KMS-11 (cell line): ENCODE data around the gene RHOXF2B.
"Not testable (repeated sequence)": the region's sequence is repeated elsewhere in the genome, so short reads cannot be mapped to it uniquely, and the experiment has no call there.

Experiments
- H2AFZ ChIP-seq: fragments of 200-600 bp; sonication (generic); 2 replicates; pipeline ENCODE4 v1.6.1; 2016; ENCODE audit warnings: antibody characterized with exemption, mixed run types, low read depth
- H3K27ac ChIP-seq: fragments of 200-600 bp; sonication (generic); 2 replicates; pipeline ENCODE4 v1.6.1; 2016; ENCODE audit warnings: mild to moderate bottlenecking, mixed run types
- H3K27me3 ChIP-seq: fragments of 200-600 bp; sonication (generic); 2 replicates; pipeline ENCODE4 v1.6.1; 2017; ENCODE audit warnings: mild to moderate bottlenecking, low read depth, mixed run types, moderate library complexity; ENCODE audit not compliant: insufficient read depth
- H3K36me3 ChIP-seq: fragments of 200-600 bp; sonication (generic); 2 replicates; pipeline ENCODE4 v1.6.1; 2017; ENCODE audit warnings: mild to moderate bottlenecking, mixed run types; ENCODE audit not compliant: insufficient read depth
- H3K4me1 ChIP-seq: fragments of 200-600 bp; sonication (generic); 2 replicates; pipeline ENCODE4 v1.6.1; 2016; ENCODE audit warnings: mild to moderate bottlenecking, low read depth, mixed run types; ENCODE audit not compliant: poor library complexity, severe bottlenecking
- H3K4me2 ChIP-seq: fragments of 200-600 bp; sonication (generic); 2 replicates; pipeline ENCODE4 v1.7.0; 2016; ENCODE audit warnings: mild to moderate bottlenecking, mixed run types
- H3K4me3 ChIP-seq: fragments of 200-600 bp; sonication (generic); IDR thresholded peaks from 2 replicates; pipeline ENCODE4 v1.6.1; 2017; ENCODE audit warnings: low read depth, low read length, mixed read lengths; ENCODE audit not compliant: insufficient read depth
- H3K79me2 ChIP-seq: fragments of 200-600 bp; sonication (generic); 2 replicates; pipeline ENCODE4 v1.6.1; 2016; ENCODE audit warnings: low read depth, mixed run types; ENCODE audit not compliant: insufficient read depth
- H3K9ac ChIP-seq: fragments of 200-600 bp; sonication (generic); 2 replicates; pipeline ENCODE4 v1.6.1; 2016; ENCODE audit warnings: mild to moderate bottlenecking, mixed run types
- H4K20me1 ChIP-seq: fragments of 200-600 bp; sonication (generic); 2 replicates; pipeline ENCODE4 v1.6.1; 2016; ENCODE audit warnings: mild to moderate bottlenecking, mixed run types; ENCODE audit not compliant: insufficient read depth
- CTCF ChIP-seq: fragments of 200-600 bp; sonication (generic); conservative IDR thresholded peaks from 2 replicates; pipeline ENCODE4 v1.6.1; 2017; ENCODE audit warnings: low read depth, mild to moderate bottlenecking, antibody characterized with exemption, low read length, moderate library complexity, mixed read lengths

RHOXF2B gene

DNA sequence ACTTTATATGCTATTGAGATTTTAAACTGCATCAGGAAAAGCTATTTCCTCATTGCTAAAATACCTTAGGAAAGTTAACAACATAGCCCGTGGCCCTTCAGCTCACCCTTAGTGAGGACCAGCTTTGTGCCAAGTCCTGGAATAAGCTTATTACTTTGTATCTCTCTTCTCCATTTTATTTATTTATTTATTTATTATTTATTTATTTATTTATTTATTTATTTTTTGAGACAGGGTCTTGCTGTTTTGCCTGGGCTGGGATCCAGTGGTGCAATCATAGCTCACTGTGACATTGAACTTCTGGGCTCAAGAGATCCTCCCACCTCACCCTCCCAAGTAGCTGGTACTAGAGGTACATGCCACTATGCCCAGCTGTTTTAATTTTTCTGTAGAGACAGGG lies 31.9 kb upstream of the RHOXF2B start:
- H3K9ac ChIP-seq, result no peak overlapping the region
- H3K4me2 ChIP-seq, result no peak overlapping the region
- no peaks in the 10 kb centered on the region for H3K27me3 ChIP-seq
- no peaks in the 10 kb centered on the region for H3K4me1 ChIP-seq
- H3K79me2 ChIP-seq, result no peaks in the 10 kb centered on the region
- H3K27ac ChIP-seq, result no peak overlapping the region
- no peaks in the 10 kb centered on the region for H4K20me1 ChIP-seq
- H3K36me3 ChIP-seq, result no peaks in the 10 kb centered on the region
- TF ChIP-seq CTCF, result no peak
- no peak overlapping the region for H3K4me3 ChIP-seq
- H2AFZ ChIP-seq, result no peak overlapping the region

GRCh38 chrX:120104707-120105106 lies 27.2 kb upstream of the RHOXF2B start:
- not testable (repeated sequence) for H3K27me3 ChIP-seq, H3K4me1 ChIP-seq, H2AFZ ChIP-seq, H3K27ac ChIP-seq, H3K36me3 ChIP-seq, H3K4me2 ChIP-seq, H3K79me2 ChIP-seq, H3K4me3 ChIP-seq, H4K20me1 ChIP-seq, H3K9ac ChIP-seq

DNA sequence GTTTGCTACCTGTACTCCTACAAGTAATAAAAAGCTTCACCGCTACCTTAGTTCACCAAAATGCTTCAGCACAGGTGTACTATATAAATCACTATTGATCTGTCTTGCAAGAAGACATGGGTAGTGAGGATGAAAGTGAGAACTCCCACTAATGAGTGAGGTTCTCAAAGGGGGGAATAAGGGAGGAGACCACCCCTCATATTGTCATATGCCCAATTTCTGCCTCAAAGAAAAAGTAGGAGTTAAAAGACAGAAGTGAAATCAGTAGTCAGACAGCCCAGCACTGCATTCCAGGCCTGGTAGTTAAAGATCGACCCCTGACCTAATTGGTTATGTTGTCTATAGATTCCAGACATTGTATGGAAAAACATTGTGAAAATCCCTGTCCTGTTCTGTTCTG lies 23.6 kb upstream of the RHOXF2B start:
- not testable (repeated sequence) for H3K4me3 ChIP-seq, H4K20me1 ChIP-seq, H3K4me2 ChIP-seq, H2AFZ ChIP-seq, H3K27ac ChIP-seq, H3K79me2 ChIP-seq, H3K4me1 ChIP-seq, H3K36me3 ChIP-seq, H3K27me3 ChIP-seq, H3K9ac ChIP-seq

- Histone ChIP-seq H3K4me1 (no peaks in the 10 kb centered on the region), H3K4me2 (no peak overlapping the region)
Measured at GRCh38 chrX:120090208-120090607, 12.7 kb upstream of the RHOXF2B start.

DNA sequence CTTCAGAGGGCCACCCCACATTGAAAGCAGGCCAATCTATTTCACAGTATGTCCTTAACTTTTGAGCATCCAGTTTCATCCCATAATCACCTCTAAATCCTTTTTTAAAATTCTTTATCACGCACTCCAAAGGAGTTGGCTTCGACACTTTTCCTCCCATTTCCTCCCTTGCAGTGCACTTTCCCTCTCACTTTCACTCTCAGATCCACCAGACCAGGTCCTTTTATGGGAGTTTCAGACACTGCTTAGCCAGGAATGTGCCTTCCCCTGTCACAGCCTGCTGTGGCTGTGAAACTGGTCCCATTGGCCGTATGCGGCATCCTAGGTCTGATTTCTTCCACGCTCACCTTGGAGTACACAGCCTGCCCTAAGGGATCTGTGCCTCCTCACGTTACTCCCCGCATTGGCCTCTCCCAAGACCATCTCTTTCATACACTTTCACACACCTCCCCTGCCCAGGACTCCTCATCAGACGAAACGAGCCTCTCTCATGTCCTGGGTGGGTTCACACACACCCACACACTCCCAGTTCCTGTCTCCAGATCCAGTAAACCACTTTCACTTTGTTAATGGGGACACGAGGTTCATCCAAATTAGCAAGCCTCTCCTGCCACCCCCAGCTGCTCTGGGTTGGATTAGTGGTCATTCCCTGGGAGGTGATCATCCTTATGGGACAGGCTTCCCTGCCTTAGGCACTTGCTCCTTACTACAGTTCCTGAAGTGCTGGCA lies 10.0 kb upstream of the RHOXF2B start:
- Histone ChIP-seq H3K4me3 (no peak overlapping the region), H3K79me2 (no peaks in the 10 kb centered on the region), H3K27ac (no peak overlapping the region), H2AFZ (no peak overlapping the region), H3K9ac (no peak overlapping the region), H4K20me1 (no peaks in the 10 kb centered on the region), H3K4me2 (no peak overlapping the region), H3K4me1 (no peaks in the 10 kb centered on the region), H3K27me3 (no peaks in the 10 kb centered on the region), H3K36me3 (no peaks in the 10 kb centered on the region)
- no peak for TF ChIP-seq CTCF

More at GRCh38 chrX:120090208-120090607, 12.7 kb upstream of the RHOXF2B start:
- Histone ChIP-seq H3K79me2 (no peaks in the 10 kb centered on the region), H2AFZ (no peak overlapping the region), H4K20me1 (no peaks in the 10 kb centered on the region), H3K27me3 (no peaks in the 10 kb centered on the region), H3K27ac (no peak overlapping the region), H3K9ac (no peak overlapping the region), H3K36me3 (no peaks in the 10 kb centered on the region), H3K4me3 (no peak overlapping the region)
- TF ChIP-seq CTCF, result no peak

DNA sequence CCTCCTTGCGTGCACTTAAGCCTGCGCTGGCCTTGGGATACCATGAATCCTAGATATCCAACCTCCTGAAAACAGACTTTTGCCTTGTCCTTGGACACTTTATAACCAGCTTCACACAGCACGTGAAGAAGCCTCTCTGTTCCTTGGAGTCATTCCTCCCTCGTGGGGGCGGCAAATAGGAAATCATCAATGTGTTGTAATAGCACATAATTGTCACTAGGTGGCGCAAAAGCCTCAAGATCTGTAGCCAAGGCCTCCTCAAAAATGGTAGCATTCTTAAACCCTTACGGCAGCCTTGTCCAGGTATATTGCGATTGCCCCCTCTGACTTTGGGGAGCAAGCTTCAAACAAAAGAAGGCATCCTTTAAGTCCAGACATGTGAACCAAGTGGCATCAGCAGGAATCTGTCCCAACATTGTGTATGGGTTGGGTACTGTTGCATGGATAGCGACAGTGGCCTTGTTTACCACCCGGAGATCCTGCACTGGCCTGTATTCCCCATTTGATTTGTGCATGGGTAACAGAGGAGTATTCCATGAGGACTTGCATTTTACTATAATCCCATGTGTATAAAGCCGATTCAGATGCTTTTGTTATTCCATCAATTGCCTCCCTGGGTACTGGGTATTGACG lies 8.2 kb upstream of the RHOXF2B start:
- H3K4me1 ChIP-seq, H3K9ac ChIP-seq, H3K79me2 ChIP-seq, H2AFZ ChIP-seq, H3K27ac ChIP-seq, H3K27me3 ChIP-seq, H4K20me1 ChIP-seq, H3K4me3 ChIP-seq, H3K36me3 ChIP-seq, H3K4me2 ChIP-seq: not testable (repeated sequence)

GRCh38 chrX:120066169-120066568 lies 11.3 kb downstream of the RHOXF2B start:
- H3K4me3 ChIP-seq, H3K79me2 ChIP-seq, H3K27ac ChIP-seq, H3K9ac ChIP-seq, H3K27me3 ChIP-seq, H3K36me3 ChIP-seq, H3K4me2 ChIP-seq, H3K4me1 ChIP-seq, H2AFZ ChIP-seq, H4K20me1 ChIP-seq: not testable (repeated sequence)

- H3K79me2 ChIP-seq, H3K36me3 ChIP-seq, H3K4me2 ChIP-seq, H3K4me3 ChIP-seq, H2AFZ ChIP-seq, H3K27me3 ChIP-seq, H3K27ac ChIP-seq, H4K20me1 ChIP-seq, H3K9ac ChIP-seq, H3K4me1 ChIP-seq: not testable (repeated sequence)
Measured at GRCh38 chrX:120042712-120043111, 34.8 kb downstream of the RHOXF2B start.
